Measurements from ENCODE around the gene ADGRV1. TPM values are rescaled to one million over a fixed set of nuclear protein-coding genes. Genes with fewer than 3 reads are reported as not detected.
"Not testable (repeated sequence)": the region's sequence is repeated elsewhere in the genome, so short reads cannot be mapped to it uniquely, and the experiment has no call there.

Gene ADGRV1
- total RNA-seq, 1 donor from 2014 or later = 31.9 TPM

DNA sequence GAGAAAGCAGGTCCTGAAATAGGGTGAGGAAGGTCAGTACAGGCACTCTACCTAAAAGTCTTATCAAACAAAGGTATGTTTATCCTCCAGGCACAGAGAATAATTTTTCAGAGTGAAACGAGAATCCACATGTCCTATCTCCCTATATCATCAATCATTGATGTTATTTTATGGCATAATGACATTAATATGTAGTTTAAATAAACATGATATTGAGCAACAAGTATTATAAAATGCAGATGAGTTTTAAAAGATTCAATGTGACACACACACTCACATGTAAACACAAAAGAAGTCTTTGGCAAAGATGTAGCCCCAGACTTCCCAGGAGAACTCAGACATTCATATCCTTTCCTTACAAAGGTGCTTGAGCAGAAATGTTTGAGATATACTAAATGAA, 389.1 kb downstream of the ADGRV1 start:
- DNase-seq (ENCODE audit: low spot score) = no peak

- DNase-seq (ENCODE audit: low spot score) = no peak
Measured at GRCh38 chr5:90948969-90949368, 390.4 kb downstream of the ADGRV1 start.

DNA sequence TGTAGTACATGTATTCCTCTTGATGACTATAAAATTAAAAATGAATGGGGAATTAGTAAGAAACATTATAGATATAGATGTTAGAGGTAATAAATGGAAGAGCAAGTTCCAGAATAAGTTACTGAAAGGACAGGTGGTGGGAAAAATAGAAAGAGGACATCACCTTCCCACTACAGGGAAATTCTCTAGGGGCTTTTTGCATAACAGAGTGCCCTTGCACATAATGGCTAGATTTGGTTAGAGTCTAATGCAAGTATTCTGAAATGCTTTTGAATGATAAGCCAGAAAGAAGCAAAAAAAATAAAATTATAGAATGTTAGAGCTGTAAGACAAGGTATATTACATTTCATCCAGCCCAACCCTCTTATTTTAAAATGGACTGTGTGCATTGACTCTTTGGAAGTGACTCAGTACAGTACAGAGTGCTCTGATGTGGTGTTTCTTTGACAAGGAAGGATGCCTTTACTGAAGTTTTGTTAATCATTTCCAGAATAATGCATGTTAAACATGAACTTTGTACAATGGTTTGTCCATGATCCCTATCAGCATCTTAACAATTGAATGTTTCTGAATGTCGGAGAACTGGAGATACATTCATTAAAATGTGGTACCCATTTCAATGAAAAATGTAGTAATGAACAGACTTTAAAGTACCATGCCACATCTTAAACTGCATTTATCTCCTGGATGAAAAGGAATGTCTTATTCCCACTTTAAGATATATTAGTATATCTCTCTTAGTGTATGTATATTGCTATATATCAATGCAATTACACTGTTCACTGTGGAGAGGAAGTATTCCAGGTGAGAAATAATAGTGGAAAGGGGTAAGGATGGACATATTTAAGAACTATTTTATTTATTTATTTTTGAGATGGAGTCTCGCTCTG, 391.1 kb downstream of the ADGRV1 start:
- no peak for DNase-seq (ENCODE audit: low spot score)

- no peak for DNase-seq (ENCODE audit: low spot score)
Measured at GRCh38 chr5:90955001-90955635, 396.5 kb downstream of the ADGRV1 start.

- DNase-seq (ENCODE audit: low spot score) = no peak
Measured at GRCh38 chr5:90956511-90957097, 398.0 kb downstream of the ADGRV1 start.

GRCh38 chr5:90957906-90958305, 399.3 kb downstream of the ADGRV1 start:
- DNase-seq (ENCODE audit: low spot score) = no peak

- no peak for DNase-seq (ENCODE audit: low spot score)
Measured at GRCh38 chr5:90959262-90959661, 400.7 kb downstream of the ADGRV1 start.

- no peak for DNase-seq (ENCODE audit: low spot score)
Measured at GRCh38 chr5:90962481-90962880, 403.9 kb downstream of the ADGRV1 start.

GRCh38 chr5:90965110-90965685, 406.6 kb downstream of the ADGRV1 start:
- no peak for DNase-seq (ENCODE audit: low spot score)

DNA sequence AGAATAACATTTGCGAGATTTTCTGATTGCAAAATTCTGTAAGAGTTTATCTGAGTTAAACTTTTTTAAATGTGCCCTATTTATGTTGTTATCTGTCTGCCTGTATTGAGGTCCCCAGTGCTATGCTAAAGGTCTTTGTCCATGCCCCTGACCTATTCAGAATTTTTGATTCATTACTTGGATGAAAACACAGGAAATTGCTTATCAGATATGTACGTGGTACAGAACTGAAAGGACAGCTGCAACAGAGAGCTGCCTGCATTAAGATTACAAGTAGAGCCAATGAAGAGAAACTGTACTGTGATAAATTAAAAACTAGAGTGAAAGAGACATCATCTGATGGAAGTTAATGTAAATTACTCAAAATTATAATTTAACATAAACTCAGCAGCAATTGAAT, 408.8 kb downstream of the ADGRV1 start:
- no peak for DNase-seq (ENCODE audit: low spot score)

- DNase-seq (ENCODE audit: low spot score) = no peak
Measured at GRCh38 chr5:90967851-90968250, 409.3 kb downstream of the ADGRV1 start.

- no peak for DNase-seq (ENCODE audit: low spot score)
Measured at GRCh38 chr5:90968319-90968718, 409.7 kb downstream of the ADGRV1 start.

DNA sequence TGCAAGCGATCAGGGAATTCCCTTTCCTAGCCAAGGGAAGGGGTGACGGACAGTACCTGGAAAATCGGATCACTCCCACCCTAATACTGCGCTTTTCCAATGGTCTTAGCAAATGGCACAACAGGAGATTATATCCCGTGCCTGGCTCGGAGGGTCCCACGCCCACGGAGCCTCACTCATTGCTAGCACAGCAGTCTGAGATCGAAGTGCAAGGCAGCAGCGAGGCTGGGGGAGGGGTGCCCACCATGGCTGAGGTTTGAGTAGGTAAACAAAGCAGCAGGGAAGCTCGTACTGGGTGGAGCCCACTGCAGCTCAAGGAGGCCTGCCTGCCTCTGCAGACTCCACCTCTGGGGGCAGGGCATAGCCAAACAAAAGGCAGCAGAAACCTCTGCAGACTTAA, 411.3 kb downstream of the ADGRV1 start:
- not testable (repeated sequence) for DNase-seq (ENCODE audit: low spot score)

- no peak for DNase-seq (ENCODE audit: low spot score)
Measured at GRCh38 chr5:90981177-90981576, 422.6 kb downstream of the ADGRV1 start.

DNA sequence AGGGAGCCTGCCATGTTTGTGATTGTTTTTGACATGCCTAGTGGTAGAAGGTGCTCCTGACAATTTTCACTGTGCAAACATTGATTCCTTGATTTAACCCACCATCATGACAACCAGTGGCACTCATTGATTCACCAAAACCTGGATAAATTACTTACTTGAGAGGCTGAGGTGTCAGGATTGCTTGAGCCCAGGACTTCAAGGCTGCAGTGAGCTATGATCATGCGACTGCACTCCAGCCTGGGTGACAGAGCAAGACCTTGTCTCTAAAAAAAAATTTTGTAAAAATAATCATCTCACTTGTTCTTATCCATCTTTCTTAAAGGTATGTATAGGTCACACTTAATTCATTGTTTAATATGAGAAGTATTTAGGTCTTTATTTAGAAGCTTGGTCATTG, 423.2 kb downstream of the ADGRV1 start:
- DNase-seq (ENCODE audit: low spot score) = no peak

DNA sequence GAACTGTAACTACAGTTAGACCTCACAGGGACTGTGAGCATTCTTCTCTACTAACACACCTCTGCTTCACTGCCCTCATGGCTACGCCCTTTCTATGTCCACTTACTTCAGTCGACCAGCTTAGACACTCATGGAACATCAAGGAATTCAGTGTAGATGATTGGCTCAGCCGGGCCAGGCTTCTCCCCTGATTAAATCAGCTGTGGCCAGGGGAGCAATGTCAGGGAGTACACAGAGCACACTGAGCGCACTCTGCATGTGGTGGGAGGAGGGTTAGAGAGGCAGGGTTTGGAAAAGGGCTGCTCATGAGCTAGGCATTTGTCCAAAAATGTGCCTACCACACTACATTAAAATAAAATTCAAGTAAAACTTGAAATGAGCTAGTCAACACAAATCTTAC, 424.0 kb downstream of the ADGRV1 start:
- DNase-seq (ENCODE audit: low spot score) = no peak

DNA sequence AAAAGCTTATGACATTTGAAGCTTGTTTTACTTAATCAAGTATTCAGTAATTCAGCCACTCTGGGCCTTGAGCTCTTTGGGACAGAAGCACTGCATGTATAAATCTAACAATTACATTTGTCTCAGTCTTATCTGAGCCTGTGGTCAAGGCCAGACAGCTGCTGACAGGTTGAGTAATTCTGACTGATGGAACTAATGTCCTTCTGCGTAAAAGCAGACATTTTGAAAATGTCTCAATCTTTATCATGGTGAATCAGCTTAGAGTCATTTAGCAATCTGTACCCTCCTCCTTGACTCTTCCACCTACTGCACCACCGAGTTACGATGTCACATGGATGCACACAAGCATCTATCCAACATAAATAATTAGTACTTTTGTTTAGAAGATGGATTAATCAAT, 424.6 kb downstream of the ADGRV1 start:
- DNase-seq (ENCODE audit: low spot score) = no peak

GRCh38 chr5:90983711-90984124, 425.1 kb downstream of the ADGRV1 start:
- DNase-seq (ENCODE audit: low spot score) = no peak

DNA sequence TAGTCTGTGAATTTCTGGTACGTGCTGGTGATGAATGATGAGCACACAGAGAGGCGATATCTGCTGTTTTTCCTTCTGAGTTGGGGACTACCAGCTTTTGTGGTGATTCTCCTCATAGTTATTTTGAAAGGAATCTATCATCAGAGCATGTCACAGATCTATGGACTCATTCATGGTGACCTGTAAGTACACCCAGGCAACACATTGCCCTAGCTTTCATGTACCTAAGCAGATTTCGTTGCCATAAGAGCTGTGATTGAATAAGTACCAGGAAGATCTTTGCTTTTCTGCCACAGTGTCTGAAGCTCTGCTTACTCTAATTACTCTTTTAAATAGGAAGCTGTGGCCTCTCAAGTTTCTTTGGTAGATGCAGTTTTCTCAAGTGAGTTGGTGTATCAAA, 426.7 kb downstream of the ADGRV1 start:
- DNase-seq (ENCODE audit: low spot score) = no peak

DNA sequence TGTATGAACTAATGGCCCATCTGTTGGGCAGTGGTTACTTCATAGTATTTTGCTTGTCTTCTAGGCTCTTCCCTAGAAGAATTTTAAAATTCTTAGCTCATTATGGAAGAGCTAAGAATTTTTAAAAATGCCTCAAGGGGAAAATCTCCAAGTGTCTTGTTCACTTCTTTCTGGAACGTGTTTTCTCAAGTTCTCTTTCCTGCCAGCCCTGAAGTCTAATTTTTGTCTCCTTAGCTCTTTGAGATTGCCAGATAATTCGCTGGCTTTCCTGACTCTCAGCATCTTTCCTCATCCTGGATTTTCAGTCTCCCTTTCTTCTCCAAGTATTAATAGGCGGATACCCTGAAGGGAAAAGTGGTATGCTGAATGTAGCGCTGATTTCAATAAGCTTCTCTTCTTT, 429.1 kb downstream of the ADGRV1 start:
- no peak for DNase-seq (ENCODE audit: low spot score)

- no peak for DNase-seq (ENCODE audit: low spot score)
Measured at GRCh38 chr5:90991201-90991600, 432.6 kb downstream of the ADGRV1 start.

DNA sequence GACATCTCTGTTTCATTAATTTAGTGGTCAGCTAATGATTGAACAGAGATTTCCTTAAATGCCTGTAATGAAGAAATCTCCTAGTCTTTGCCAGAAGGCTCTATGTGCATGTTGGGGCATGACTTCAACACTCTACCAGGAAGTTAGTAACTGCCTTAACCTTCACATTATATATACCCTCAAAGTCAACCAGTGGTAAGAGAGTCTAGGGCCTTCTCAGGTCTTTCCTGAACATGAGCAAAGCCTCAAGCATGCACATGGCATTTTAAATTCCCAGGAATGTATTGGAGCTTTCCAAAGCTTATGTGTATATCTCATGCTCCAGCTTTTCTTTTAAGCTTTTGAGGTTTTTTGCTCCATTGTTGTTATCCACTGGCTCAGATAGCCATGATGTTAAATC, 436.2 kb downstream of the ADGRV1 start:
- no peak for DNase-seq (ENCODE audit: low spot score)

- no peak for DNase-seq (ENCODE audit: low spot score)
Measured at GRCh38 chr5:90996089-90996488, 437.5 kb downstream of the ADGRV1 start.

All from mucosa of gallbladder (tissue), 1 donor.